HL-60 (cell line): ENCODE results near the gene LIN7A.

ENCODE experiments used
- DNase-seq, 2 experiments: peaks; one replicate each; pipeline ENCODE4 v3.0.0-alpha.2; 2010 to 2020; ENCODE audit warnings: low read depth in 1 of 2, low spot score in 1 of 2
- H3K27ac ChIP-seq: fragments of 250-450 bp; sonication (Bioruptor Pico); replicated peaks from 2 replicates; pipeline ENCODE4 v1.5.1; 2020; ENCODE audit warnings: mild to moderate bottlenecking, moderate library complexity
- H3K27me3 ChIP-seq: fragments of 250-450 bp; sonication (Bioruptor Pico); 2 replicates; pipeline ENCODE4 v1.5.1; 2021; ENCODE audit warnings: mild to moderate bottlenecking, moderate library complexity; ENCODE audit not compliant: insufficient read depth, poor library complexity, severe bottlenecking
- H3K4me3 ChIP-seq: replicated peaks from 2 replicates; pipeline ENCODE4 v1.5.1; 2011; ENCODE audit warnings: mild to moderate bottlenecking, control low read depth, low read length; ENCODE audit not compliant: insufficient read depth
- GABPA ChIP-seq: IDR thresholded peaks from 2 replicates; pipeline ENCODE4 v1.6.1; 2012; ENCODE audit warnings: low read depth
- POLR2AphosphoS5 ChIP-seq: IDR thresholded peaks from 2 replicates; pipeline ENCODE4 v1.6.1; 2012; ENCODE audit warnings: low read depth
- SPI1 ChIP-seq: IDR thresholded peaks from 2 replicates; pipeline ENCODE4 v1.6.1; 2012; ENCODE audit warnings: low read depth, mild to moderate bottlenecking, borderline replicate concordance
- TF ChIP-seq, protein P1 (sequence below): IDR thresholded peaks from 2 replicates; pipeline ENCODE4 v1.6.1; 2012; ENCODE audit warnings: low read depth; ENCODE audit not compliant: insufficient replicate concordance
- TF ChIP-seq, protein P2 (sequence below): IDR thresholded peaks from one replicate; pipeline ENCODE4 v1.5.1; 2011; ENCODE audit warnings: low read length, control low read depth, inconsistent platforms; ENCODE audit not compliant: insufficient read depth

Gene LIN7A

GRCh38 chr12:80834724-80835123 is 103.0 kb downstream of the LIN7A start:
- TF ChIP-seq POLR2AphosphoS5 (no peak), GABPA (no peak), SPI1 (no peak)
- TF ChIP-seq, protein P1, sequence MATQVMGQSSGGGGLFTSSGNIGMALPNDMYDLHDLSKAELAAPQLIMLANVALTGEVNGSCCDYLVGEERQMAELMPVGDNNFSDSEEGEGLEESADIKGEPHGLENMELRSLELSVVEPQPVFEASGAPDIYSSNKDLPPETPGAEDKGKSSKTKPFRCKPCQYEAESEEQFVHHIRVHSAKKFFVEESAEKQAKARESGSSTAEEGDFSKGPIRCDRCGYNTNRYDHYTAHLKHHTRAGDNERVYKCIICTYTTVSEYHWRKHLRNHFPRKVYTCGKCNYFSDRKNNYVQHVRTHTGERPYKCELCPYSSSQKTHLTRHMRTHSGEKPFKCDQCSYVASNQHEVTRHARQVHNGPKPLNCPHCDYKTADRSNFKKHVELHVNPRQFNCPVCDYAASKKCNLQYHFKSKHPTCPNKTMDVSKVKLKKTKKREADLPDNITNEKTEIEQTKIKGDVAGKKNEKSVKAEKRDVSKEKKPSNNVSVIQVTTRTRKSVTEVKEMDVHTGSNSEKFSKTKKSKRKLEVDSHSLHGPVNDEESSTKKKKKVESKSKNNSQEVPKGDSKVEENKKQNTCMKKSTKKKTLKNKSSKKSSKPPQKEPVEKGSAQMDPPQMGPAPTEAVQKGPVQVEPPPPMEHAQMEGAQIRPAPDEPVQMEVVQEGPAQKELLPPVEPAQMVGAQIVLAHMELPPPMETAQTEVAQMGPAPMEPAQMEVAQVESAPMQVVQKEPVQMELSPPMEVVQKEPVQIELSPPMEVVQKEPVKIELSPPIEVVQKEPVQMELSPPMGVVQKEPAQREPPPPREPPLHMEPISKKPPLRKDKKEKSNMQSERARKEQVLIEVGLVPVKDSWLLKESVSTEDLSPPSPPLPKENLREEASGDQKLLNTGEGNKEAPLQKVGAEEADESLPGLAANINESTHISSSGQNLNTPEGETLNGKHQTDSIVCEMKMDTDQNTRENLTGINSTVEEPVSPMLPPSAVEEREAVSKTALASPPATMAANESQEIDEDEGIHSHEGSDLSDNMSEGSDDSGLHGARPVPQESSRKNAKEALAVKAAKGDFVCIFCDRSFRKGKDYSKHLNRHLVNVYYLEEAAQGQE, result no peak
- TF ChIP-seq, protein P2, sequence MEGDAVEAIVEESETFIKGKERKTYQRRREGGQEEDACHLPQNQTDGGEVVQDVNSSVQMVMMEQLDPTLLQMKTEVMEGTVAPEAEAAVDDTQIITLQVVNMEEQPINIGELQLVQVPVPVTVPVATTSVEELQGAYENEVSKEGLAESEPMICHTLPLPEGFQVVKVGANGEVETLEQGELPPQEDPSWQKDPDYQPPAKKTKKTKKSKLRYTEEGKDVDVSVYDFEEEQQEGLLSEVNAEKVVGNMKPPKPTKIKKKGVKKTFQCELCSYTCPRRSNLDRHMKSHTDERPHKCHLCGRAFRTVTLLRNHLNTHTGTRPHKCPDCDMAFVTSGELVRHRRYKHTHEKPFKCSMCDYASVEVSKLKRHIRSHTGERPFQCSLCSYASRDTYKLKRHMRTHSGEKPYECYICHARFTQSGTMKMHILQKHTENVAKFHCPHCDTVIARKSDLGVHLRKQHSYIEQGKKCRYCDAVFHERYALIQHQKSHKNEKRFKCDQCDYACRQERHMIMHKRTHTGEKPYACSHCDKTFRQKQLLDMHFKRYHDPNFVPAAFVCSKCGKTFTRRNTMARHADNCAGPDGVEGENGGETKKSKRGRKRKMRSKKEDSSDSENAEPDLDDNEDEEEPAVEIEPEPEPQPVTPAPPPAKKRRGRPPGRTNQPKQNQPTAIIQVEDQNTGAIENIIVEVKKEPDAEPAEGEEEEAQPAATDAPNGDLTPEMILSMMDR, result no peak
- no peaks in the 10 kb centered on the region for H3K27me3 ChIP-seq
- no peak overlapping the region for H3K27ac ChIP-seq
- no peak for DNase-seq
- H3K4me3 ChIP-seq, result no peak overlapping the region

GRCh38 chr12:80830533-80831088 is 107.1 kb downstream of the LIN7A start:
- TF ChIP-seq SPI1, result no peak
- TF ChIP-seq, protein P2, result no peak
- TF ChIP-seq POLR2AphosphoS5, result no peak
- no peak for TF ChIP-seq GABPA
- TF ChIP-seq, protein P1, result no peak
- no peaks in the 10 kb centered on the region for H3K27me3 ChIP-seq
- H3K4me3 ChIP-seq, result no peak overlapping the region
- H3K27ac ChIP-seq, result no peak overlapping the region
- no peak for DNase-seq

GRCh38 chr12:80829767-80830166 is 108.0 kb downstream of the LIN7A start:
- no peak for DNase-seq
- H3K4me3 ChIP-seq, result no peak overlapping the region
- TF ChIP-seq SPI1 (no peak), GABPA (no peak), POLR2AphosphoS5 (no peak)
- TF ChIP-seq, protein P2, result no peak
- TF ChIP-seq, protein P1, result no peak
- no peak overlapping the region for H3K27ac ChIP-seq
- H3K27me3 ChIP-seq, result no peaks in the 10 kb centered on the region
